MG63 (cell line): Measurements from ENCODE around the gene NFIC. TPM values are rescaled to one million over a fixed set of nuclear protein-coding genes. Genes with fewer than 3 reads are reported as not detected.
A peak's percentile ranks its signal among the peaks of the same experiment; 100 is the strongest.
"Not testable (repeated sequence)": the region's sequence is repeated elsewhere in the genome, so short reads cannot be mapped to it uniquely, and the experiment has no call there.

Experiments used
- DNase-seq: peaks from one replicate; pipeline ENCODE4 v3.0.0-alpha.2; 2020
- H3K27me3 ChIP-seq: fragments of 250-450 bp; sonication (Bioruptor Pico); 2 replicates; pipeline ENCODE4 v1.5.1; 2020; ENCODE audit warnings: mild to moderate bottlenecking, moderate library complexity
- H3K36me3 ChIP-seq: fragments of 250-450 bp; sonication (Bioruptor Pico); 2 replicates; pipeline ENCODE4 v1.5.1; 2020; ENCODE audit warnings: mild to moderate bottlenecking, moderate library complexity
- H3K4me3 ChIP-seq: fragments of 250-450 bp; sonication (Bioruptor Pico); 2 replicates; pipeline ENCODE4 v1.5.1; 2020; ENCODE audit warnings: mild to moderate bottlenecking, moderate library complexity
- H3K9me3 ChIP-seq: fragments of 250-450 bp; sonication (Bioruptor Pico); 2 replicates; pipeline ENCODE4 v1.5.1; 2020; ENCODE audit warnings: mild to moderate bottlenecking, moderate library complexity
- total RNA-seq: library from RNA; depleted of rRNA; stranded (reverse); fragments of >200 nt; shearing (Covaris generic); gene quantifications from 2 replicates; pipeline ENCODE4 v1.2.3, GENCODE V29; 2014; ENCODE audit warnings: low replicate concordance

The NFIC gene
- total RNA-seq, 1 experiment from 2014 or later: 14.1 TPM

- Histone ChIP-seq H3K36me3 (peaks cover 5% of the 10 kb centered on the region), H3K4me3 (no peak overlapping the region), H3K27me3 (no peaks in the 10 kb centered on the region), H3K9me3 (no peaks in the 10 kb centered on the region)
- no peak for DNase-seq
Measured at GRCh38 chr19:3415695-3416094, 49.3 kb downstream of the NFIC start.

GRCh38 chr19:3420244-3420755 lies 53.9 kb downstream of the NFIC start:
- Histone ChIP-seq H3K9me3 (no peaks in the 10 kb centered on the region), H3K36me3 (peaks cover 2% of the 10 kb centered on the region), H3K4me3 (no peak overlapping the region), H3K27me3 (no peaks in the 10 kb centered on the region)
- no peak for DNase-seq

- no peaks in the 10 kb centered on the region for H3K27me3 ChIP-seq
- no peaks in the 10 kb centered on the region for H3K9me3 ChIP-seq
- H3K4me3 ChIP-seq: no peak overlapping the region
- no peak for DNase-seq
- peaks cover 2% of the 10 kb centered on the region for H3K36me3 ChIP-seq
Measured at GRCh38 chr19:3420909-3421619, 54.7 kb downstream of the NFIC start.

GRCh38 chr19:3421656-3422055 lies 55.3 kb downstream of the NFIC start:
- H3K36me3 ChIP-seq, H3K4me3 ChIP-seq, H3K27me3 ChIP-seq, H3K9me3 ChIP-seq, DNase-seq: not testable (repeated sequence)

GRCh38 chr19:3423183-3423829 lies 56.9 kb downstream of the NFIC start:
- H3K4me3 ChIP-seq: no peak overlapping the region
- H3K36me3 ChIP-seq: no peaks in the 10 kb centered on the region; the same call in 1 of the 2 replicates
- no peaks in the 10 kb centered on the region for H3K27me3 ChIP-seq
- DNase-seq: no peak
- no peaks in the 10 kb centered on the region for H3K9me3 ChIP-seq

GRCh38 chr19:3426433-3426832 lies 60.0 kb downstream of the NFIC start:
- no peak for DNase-seq
- Histone ChIP-seq H3K4me3 (no peak overlapping the region), H3K27me3 (no peaks in the 10 kb centered on the region), H3K36me3 (peaks cover 3% of the 10 kb centered on the region), H3K9me3 (no peaks in the 10 kb centered on the region)

GRCh38 chr19:3430366-3430680 lies 63.9 kb downstream of the NFIC start:
- not testable (repeated sequence) for H3K9me3 ChIP-seq, H3K27me3 ChIP-seq, H3K4me3 ChIP-seq, DNase-seq
- peaks cover 22% of the 10 kb centered on the region for H3K36me3 ChIP-seq

GRCh38 chr19:3431760-3432397 lies 65.5 kb downstream of the NFIC start:
- Histone ChIP-seq H3K9me3 (no peaks in the 10 kb centered on the region), H3K27me3 (no peaks in the 10 kb centered on the region), H3K36me3 (peaks cover 22% of the 10 kb centered on the region), H3K4me3 (no peak overlapping the region)
- no peak for DNase-seq

GRCh38 chr19:3433313-3433712 lies 66.9 kb downstream of the NFIC start:
- DNase-seq: no peak
- no peaks in the 10 kb centered on the region for H3K9me3 ChIP-seq
- peaks cover 26% of the 10 kb centered on the region for H3K36me3 ChIP-seq
- H3K27me3 ChIP-seq: no peaks in the 10 kb centered on the region
- no peak overlapping the region for H3K4me3 ChIP-seq

- no peak for DNase-seq
- peaks cover 28% of the 10 kb centered on the region for H3K36me3 ChIP-seq
- H3K4me3 ChIP-seq: no peak overlapping the region
- H3K9me3 ChIP-seq: no peaks in the 10 kb centered on the region
- no peaks in the 10 kb centered on the region for H3K27me3 ChIP-seq
Measured at GRCh38 chr19:3433805-3434540, 67.6 kb downstream of the NFIC start.

- Histone ChIP-seq H3K9me3 (no peaks in the 10 kb centered on the region), H3K36me3 (peaks cover 25% of the 10 kb centered on the region), H3K27me3 (no peaks in the 10 kb centered on the region), H3K4me3 (no peak overlapping the region)
- no peak for DNase-seq
Measured at GRCh38 chr19:3434630-3435553, 68.5 kb downstream of the NFIC start.

GRCh38 chr19:3440082-3440481 lies 73.7 kb downstream of the NFIC start:
- Histone ChIP-seq H3K36me3 (peaks cover 6% of the 10 kb centered on the region), H3K4me3 (no peak overlapping the region), H3K9me3 (no peaks in the 10 kb centered on the region), H3K27me3 (no peaks in the 10 kb centered on the region)
- DNase-seq: peak; percentile 34

- Histone ChIP-seq H3K36me3 (peaks cover 6% of the 10 kb centered on the region), H3K27me3 (no peaks in the 10 kb centered on the region), H3K4me3 (no peak overlapping the region), H3K9me3 (no peaks in the 10 kb centered on the region)
- DNase-seq: no peak
Measured at GRCh38 chr19:3441089-3441985, 75.0 kb downstream of the NFIC start.

GRCh38 chr19:3441986-3442329 lies 75.6 kb downstream of the NFIC start:
- Histone ChIP-seq H3K27me3 (no peaks in the 10 kb centered on the region), H3K36me3 (peaks cover 9% of the 10 kb centered on the region), H3K4me3 (no peak overlapping the region), H3K9me3 (no peaks in the 10 kb centered on the region)
- DNase-seq: no peak

GRCh38 chr19:3442487-3443071 lies 76.2 kb downstream of the NFIC start:
- H3K4me3 ChIP-seq: no peak overlapping the region
- no peak for DNase-seq
- no peaks in the 10 kb centered on the region for H3K27me3 ChIP-seq
- H3K9me3 ChIP-seq: no peaks in the 10 kb centered on the region
- peaks cover 9% of the 10 kb centered on the region for H3K36me3 ChIP-seq
